Vagina (tissue), 2 donors: ENCODE measurements around the gene CHL1. TPM values are rescaled to one million over a fixed set of nuclear protein-coding genes. Genes with fewer than 3 reads are reported as not detected.

Source experiments
- DNase-seq, 2 donors: peaks; one replicate each; pipeline ENCODE4 v3.0.0-alpha.2; 2017; ENCODE audit errors: extremely low spot score in 2 of 2
- H3K27ac ChIP-seq: fragments of 200-600 bp; sonication (generic); one replicate; pipeline ENCODE4 v1.5.1; 2019
- H3K27me3 ChIP-seq: fragments of 200-600 bp; sonication (generic); one replicate; pipeline ENCODE4 v1.5.1; 2019
- H3K36me3 ChIP-seq, 2 donors: fragments of 200-600 bp; sonication (generic); one replicate each; pipeline ENCODE4 v1.5.1; 2017 to 2019
- H3K4me1 ChIP-seq: fragments of 200-600 bp; sonication (generic); one replicate; pipeline ENCODE4 v1.5.1; 2019
- H3K4me3 ChIP-seq, 2 donors: fragments of 200-600 bp; sonication (generic); 1 replicate in 1 of 2; 2 replicates in 1 of 2; pipeline ENCODE4 v1.5.1; 2016 to 2019
- H3K9me3 ChIP-seq: fragments of 200-600 bp; sonication (generic); one replicate; pipeline ENCODE4 v1.5.1; 2019
- POLR2A ChIP-seq, 2 donors: fragments of 450-650 bp; IDR thresholded peaks; one replicate each; pipeline ENCODE4 v1.6.1; 2017; ENCODE audit warnings: antibody characterized with exemption in 2 of 2, mild to moderate bottlenecking in 2 of 2, moderate library complexity in 2 of 2
- POLR2AphosphoS5 ChIP-seq, 2 donors: sonication (generic); formaldehyde crosslinking; IDR thresholded peaks; one replicate each; pipeline ENCODE4 v1.9.0; 2017; ENCODE audit warnings: antibody characterized with exemption in 2 of 2, mild to moderate bottlenecking in 2 of 2, low read depth in 1 of 2; ENCODE audit not compliant: insufficient read depth in 1 of 2
- intact Hi-C: fragments of 100-400 bp; cut with DNase I; formaldehyde crosslinking; loops from one replicate; pipeline ENCODE4 v1.15.1; 2023
- total RNA-seq: library from RNA; depleted of rRNA; stranded (reverse); fragments of >200 nt; gene quantifications from one replicate; pipeline ENCODE4 v1.2.3, GENCODE V29; 2016
- TF ChIP-seq, protein P1 (sequence below), 3 experiments: fragments of 450-650 bp in 2 of 3; fragments of 200-600 bp in 1 of 3; sonication (generic) in 1 of 3; IDR thresholded peaks; one replicate each; pipeline ENCODE4 v1.5.1; 2017 to 2019; ENCODE audit warnings: antibody characterized with exemption in 3 of 3, mild to moderate bottlenecking in 2 of 3, moderate library complexity in 2 of 3

The CHL1 gene
- total RNA-seq, 1 donor from 2014 or later: 25.8 TPM

DNA sequence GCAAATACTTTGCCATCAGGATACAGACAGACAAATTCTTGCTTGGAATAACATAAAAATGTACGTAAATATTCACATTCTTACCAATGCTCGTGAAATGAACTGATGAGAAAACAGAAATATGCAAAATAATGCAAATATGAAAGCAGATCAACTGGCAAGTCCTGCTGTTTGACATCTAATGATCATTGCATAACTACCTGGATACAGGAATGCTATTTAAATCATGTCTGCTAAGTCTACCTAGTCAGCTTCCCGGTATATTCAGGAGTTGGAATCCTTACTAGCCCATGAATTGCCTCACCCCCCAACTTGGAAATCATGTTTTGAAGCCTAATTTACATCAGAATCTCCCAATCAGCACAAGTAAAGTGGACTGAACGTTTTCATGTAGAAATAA lies 230.6 kb downstream of the CHL1 start:
- TF ChIP-seq POLR2A (IDR thresholded peaks at IDR 0.05) (no peak), POLR2AphosphoS5 (IDR thresholded peaks at IDR 0.05; ENCODE audit: insufficient read depth in 1 of 2, low read depth in 1 of 2) (no peak)
- TF ChIP-seq, protein P1, sequence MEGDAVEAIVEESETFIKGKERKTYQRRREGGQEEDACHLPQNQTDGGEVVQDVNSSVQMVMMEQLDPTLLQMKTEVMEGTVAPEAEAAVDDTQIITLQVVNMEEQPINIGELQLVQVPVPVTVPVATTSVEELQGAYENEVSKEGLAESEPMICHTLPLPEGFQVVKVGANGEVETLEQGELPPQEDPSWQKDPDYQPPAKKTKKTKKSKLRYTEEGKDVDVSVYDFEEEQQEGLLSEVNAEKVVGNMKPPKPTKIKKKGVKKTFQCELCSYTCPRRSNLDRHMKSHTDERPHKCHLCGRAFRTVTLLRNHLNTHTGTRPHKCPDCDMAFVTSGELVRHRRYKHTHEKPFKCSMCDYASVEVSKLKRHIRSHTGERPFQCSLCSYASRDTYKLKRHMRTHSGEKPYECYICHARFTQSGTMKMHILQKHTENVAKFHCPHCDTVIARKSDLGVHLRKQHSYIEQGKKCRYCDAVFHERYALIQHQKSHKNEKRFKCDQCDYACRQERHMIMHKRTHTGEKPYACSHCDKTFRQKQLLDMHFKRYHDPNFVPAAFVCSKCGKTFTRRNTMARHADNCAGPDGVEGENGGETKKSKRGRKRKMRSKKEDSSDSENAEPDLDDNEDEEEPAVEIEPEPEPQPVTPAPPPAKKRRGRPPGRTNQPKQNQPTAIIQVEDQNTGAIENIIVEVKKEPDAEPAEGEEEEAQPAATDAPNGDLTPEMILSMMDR (IDR thresholded peaks at IDR 0.05): no peak
- Histone ChIP-seq H3K4me3 (no peak overlapping the region), H3K36me3 (no peaks in the 10 kb centered on the region), H3K27me3 (no peaks in the 10 kb centered on the region), H3K27ac (no peak overlapping the region), H3K9me3 (no peaks in the 10 kb centered on the region), H3K4me1 (no peaks in the 10 kb centered on the region)
- intact Hi-C loops: no loop called here
- DNase-seq: no peak

DNA sequence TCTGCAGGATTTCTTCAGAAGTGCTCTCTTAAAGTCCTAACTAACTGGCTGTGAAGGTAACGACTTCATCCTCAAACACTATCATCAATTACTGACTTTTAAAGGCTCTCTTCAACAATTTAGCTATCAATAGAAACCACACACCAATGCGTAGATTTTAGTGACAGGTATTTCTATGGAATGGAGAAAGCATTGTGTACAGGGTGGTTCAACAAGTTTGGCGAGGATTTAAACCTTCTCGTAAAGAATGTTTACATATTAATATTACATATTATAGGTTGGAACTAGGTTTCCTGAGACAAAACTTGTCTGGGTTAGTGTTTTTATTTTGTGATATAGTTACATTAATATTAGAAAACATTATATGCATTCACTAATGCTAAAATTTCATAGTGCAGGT lies 233.6 kb downstream of the CHL1 start:
- no peaks in the 10 kb centered on the region for H3K4me1 ChIP-seq
- intact Hi-C loops: no loop called here
- TF ChIP-seq, protein P1 (IDR thresholded peaks at IDR 0.05): no peak
- TF ChIP-seq POLR2A (IDR thresholded peaks at IDR 0.05) (no peak), POLR2AphosphoS5 (IDR thresholded peaks at IDR 0.05; ENCODE audit: insufficient read depth in 1 of 2, low read depth in 1 of 2) (no peak)

DNA sequence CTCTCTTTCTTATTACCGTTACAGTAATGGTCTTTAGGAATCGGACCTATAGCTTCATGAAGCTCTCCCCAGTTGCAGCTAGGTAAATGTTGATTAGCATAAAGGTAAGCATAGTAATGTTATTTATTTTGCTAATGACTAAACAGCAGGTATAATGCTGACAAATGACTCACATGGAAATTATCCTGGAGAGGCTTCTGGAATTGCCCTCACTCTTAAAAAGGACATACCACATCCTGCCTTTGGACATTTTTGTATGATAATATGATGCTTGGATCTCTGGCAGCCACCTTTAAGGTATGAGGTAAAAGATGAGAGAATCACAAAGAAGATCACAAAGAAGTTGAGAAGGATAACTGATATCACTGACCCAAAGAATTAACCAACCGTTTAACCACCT lies 238.6 kb downstream of the CHL1 start:
- DNase-seq: no peak
- Histone ChIP-seq H3K27me3 (no peaks in the 10 kb centered on the region), H3K4me1 (no peaks in the 10 kb centered on the region), H3K27ac (no peak overlapping the region), H3K9me3 (no peaks in the 10 kb centered on the region), H3K36me3 (no peaks in the 10 kb centered on the region), H3K4me3 (no peak overlapping the region)
- TF ChIP-seq, protein P1 (IDR thresholded peaks at IDR 0.05): no peak
- TF ChIP-seq POLR2AphosphoS5 (IDR thresholded peaks at IDR 0.05; ENCODE audit: insufficient read depth in 1 of 2, low read depth in 1 of 2) (no peak), POLR2A (IDR thresholded peaks at IDR 0.05) (no peak)
- intact Hi-C loops: no loop called here

More for the DNA sequence above, 233.6 kb downstream of the CHL1 start:
- Histone ChIP-seq H3K27ac (no peak overlapping the region), H3K9me3 (no peaks in the 10 kb centered on the region), H3K36me3 (no peaks in the 10 kb centered on the region), H3K27me3 (no peaks in the 10 kb centered on the region), H3K4me3 (no peak overlapping the region)
- DNase-seq: no peak

DNA sequence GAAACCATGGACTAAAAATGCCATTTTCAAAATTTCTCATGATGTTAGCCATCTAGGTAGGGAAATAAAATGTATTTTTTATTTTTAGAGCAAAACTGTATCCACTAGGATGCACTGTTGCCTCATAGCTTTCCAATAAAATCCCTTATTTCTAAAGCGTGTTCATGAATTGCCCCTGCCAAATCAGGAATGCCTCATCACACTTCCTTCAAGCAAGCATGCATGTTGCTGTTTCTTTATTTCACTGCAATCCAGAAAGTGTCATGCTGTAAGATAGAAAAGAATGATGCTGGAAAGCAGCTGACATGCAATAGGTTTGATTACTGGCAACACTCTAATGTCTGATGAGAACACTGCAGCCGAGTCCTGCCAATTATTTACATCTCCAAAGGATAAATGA lies 239.5 kb downstream of the CHL1 start:
- Histone ChIP-seq H3K9me3 (no peaks in the 10 kb centered on the region), H3K36me3 (no peaks in the 10 kb centered on the region), H3K4me3 (no peak overlapping the region), H3K27me3 (no peaks in the 10 kb centered on the region), H3K4me1 (no peaks in the 10 kb centered on the region), H3K27ac (no peak overlapping the region)
- no peak for DNase-seq
- intact Hi-C loops: no loop called here
- TF ChIP-seq, protein P1 (IDR thresholded peaks at IDR 0.05): no peak
- TF ChIP-seq POLR2AphosphoS5 (IDR thresholded peaks at IDR 0.05; ENCODE audit: insufficient read depth in 1 of 2, low read depth in 1 of 2) (no peak), POLR2A (IDR thresholded peaks at IDR 0.05) (no peak)

DNA sequence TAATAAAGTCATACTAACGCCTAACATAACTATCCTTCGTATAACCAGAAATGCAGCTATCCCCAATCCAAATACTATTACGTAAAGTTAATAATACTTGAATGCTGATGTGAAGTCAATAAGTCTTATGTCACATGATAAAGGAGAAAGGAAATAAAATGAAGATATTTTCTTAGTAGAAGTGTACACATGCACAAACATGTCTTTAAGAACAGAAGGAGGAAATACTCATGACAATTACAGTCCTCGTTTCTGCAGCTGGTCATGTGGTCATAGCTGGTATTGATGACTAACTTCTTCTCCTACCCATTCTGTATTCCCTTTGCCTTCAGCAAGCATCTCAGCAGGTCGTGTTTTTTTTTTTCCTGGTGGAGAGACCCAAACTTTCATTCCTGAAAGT lies 244.3 kb downstream of the CHL1 start:
- TF ChIP-seq POLR2A (IDR thresholded peaks at IDR 0.05) (no peak), POLR2AphosphoS5 (IDR thresholded peaks at IDR 0.05; ENCODE audit: insufficient read depth in 1 of 2, low read depth in 1 of 2) (no peak)
- TF ChIP-seq, protein P1 (IDR thresholded peaks at IDR 0.05): no peak

More for the DNA sequence above, 244.3 kb downstream of the CHL1 start:
- no peak overlapping the region for H3K27ac ChIP-seq
- no peaks in the 10 kb centered on the region for H3K36me3 ChIP-seq
- H3K4me1 ChIP-seq: no peaks in the 10 kb centered on the region
- no peaks in the 10 kb centered on the region for H3K9me3 ChIP-seq
- no peak overlapping the region for H3K4me3 ChIP-seq
- intact Hi-C loops: no loop called here
- no peak for DNase-seq
- no peaks in the 10 kb centered on the region for H3K27me3 ChIP-seq
